Measurements from ENCODE around the gene PBX3.
"Not testable (repeated sequence)": the region's sequence is repeated elsewhere in the genome, so short reads cannot be mapped to it uniquely, and the experiment has no call there.

Gene PBX3

GRCh38 chr9:125767349-125767748, 20.2 kb downstream of the PBX3 start:
- Histone ChIP-seq H3K4me3 (ENCODE audit: low read depth, low read length) (no peak overlapping the region), H3K79me2 (peaks cover 38% of the 10 kb centered on the region), H3K36me3 (ENCODE audit: control insufficient read depth, insufficient read depth, low read length) (no peaks in the 10 kb centered on the region), H3K27me3 (ENCODE audit: control insufficient read depth, insufficient read depth, low read length) (no peaks in the 10 kb centered on the region), H3K4me1 (peaks cover 12% of the 10 kb centered on the region), H3K9ac (no peak overlapping the region), H2AFZ (no peak overlapping the region), H3K27ac (no peak overlapping the region), H3K9me3 (ENCODE audit: control insufficient read depth, low read length) (no peaks in the 10 kb centered on the region), H3K4me2 (ENCODE audit: low read length) (no peak overlapping the region)
- TF ChIP-seq CTCF (IDR thresholded peaks at IDR 0.05), result no peak

GRCh38 chr9:125768803-125769202, 21.6 kb downstream of the PBX3 start:
- Histone ChIP-seq H3K36me3 (ENCODE audit: control insufficient read depth, insufficient read depth, low read length) (no peaks in the 10 kb centered on the region), H3K9me3 (ENCODE audit: control insufficient read depth, low read length) (no peaks in the 10 kb centered on the region), H3K27me3 (ENCODE audit: control insufficient read depth, insufficient read depth, low read length) (no peaks in the 10 kb centered on the region), H3K27ac (no peak overlapping the region), H3K9ac (no peak overlapping the region), H3K79me2 (peaks cover 41% of the 10 kb centered on the region), H3K4me3 (ENCODE audit: low read depth, low read length) (no peak overlapping the region), H3K4me1 (peaks cover 7% of the 10 kb centered on the region), H3K4me2 (ENCODE audit: low read length) (no peak overlapping the region), H2AFZ (no peak overlapping the region)
- no peak for TF ChIP-seq CTCF (IDR thresholded peaks at IDR 0.05)

- no peaks in the 10 kb centered on the region for H3K9me3 ChIP-seq (ENCODE audit: control insufficient read depth, low read length)
- peaks cover 2% of the 10 kb centered on the region for H3K4me1 ChIP-seq
- peaks cover 43% of the 10 kb centered on the region for H3K79me2 ChIP-seq
- no peaks in the 10 kb centered on the region for H3K27me3 ChIP-seq (ENCODE audit: control insufficient read depth, insufficient read depth, low read length)
- no peak for TF ChIP-seq CTCF (IDR thresholded peaks at IDR 0.05)
- peak overlapping the region; percentile 11 for H3K4me2 ChIP-seq (ENCODE audit: low read length)
- no peak overlapping the region for H3K27ac ChIP-seq
- H2AFZ ChIP-seq, result no peak overlapping the region
- H3K4me3 ChIP-seq (ENCODE audit: low read depth, low read length), result no peak overlapping the region
- no peak overlapping the region for H3K9ac ChIP-seq
- no peaks in the 10 kb centered on the region for H3K36me3 ChIP-seq (ENCODE audit: control insufficient read depth, insufficient read depth, low read length)
Observed at GRCh38 chr9:125771037-125771436, 23.9 kb downstream of the PBX3 start.

- no peak for TF ChIP-seq CTCF (IDR thresholded peaks at IDR 0.05)
- H3K4me3 ChIP-seq (ENCODE audit: low read depth, low read length), result no peak overlapping the region
Observed at GRCh38 chr9:125772740-125773139, 25.6 kb downstream of the PBX3 start.

GRCh38 chr9:125774106-125774505, 26.9 kb downstream of the PBX3 start:
- no peak overlapping the region for H2AFZ ChIP-seq
- H3K36me3 ChIP-seq (ENCODE audit: control insufficient read depth, insufficient read depth, low read length), result no peaks in the 10 kb centered on the region
- H3K27ac ChIP-seq, result no peak overlapping the region
- H3K4me3 ChIP-seq (ENCODE audit: low read depth, low read length), result no peak overlapping the region
- TF ChIP-seq CTCF (IDR thresholded peaks at IDR 0.05), result no peak
- no peak overlapping the region for H3K4me2 ChIP-seq (ENCODE audit: low read length)
- peaks cover 2% of the 10 kb centered on the region for H3K4me1 ChIP-seq
- H3K27me3 ChIP-seq (ENCODE audit: control insufficient read depth, insufficient read depth, low read length), result no peaks in the 10 kb centered on the region
- no peaks in the 10 kb centered on the region for H3K9me3 ChIP-seq (ENCODE audit: control insufficient read depth, low read length)
- peaks cover 28% of the 10 kb centered on the region for H3K79me2 ChIP-seq
- no peak overlapping the region for H3K9ac ChIP-seq

More at GRCh38 chr9:125772740-125773139, 25.6 kb downstream of the PBX3 start:
- no peaks in the 10 kb centered on the region for H3K27me3 ChIP-seq (ENCODE audit: control insufficient read depth, insufficient read depth, low read length)
- no peak overlapping the region for H3K4me2 ChIP-seq (ENCODE audit: low read length)
- H3K36me3 ChIP-seq (ENCODE audit: control insufficient read depth, insufficient read depth, low read length), result no peaks in the 10 kb centered on the region
- no peak overlapping the region for H2AFZ ChIP-seq
- H3K9ac ChIP-seq, result no peak overlapping the region
- H3K27ac ChIP-seq, result no peak overlapping the region
- H3K79me2 ChIP-seq, result peaks cover 36% of the 10 kb centered on the region
- H3K9me3 ChIP-seq (ENCODE audit: control insufficient read depth, low read length), result no peaks in the 10 kb centered on the region
- H3K4me1 ChIP-seq, result peaks cover 2% of the 10 kb centered on the region

- H3K4me3 ChIP-seq (ENCODE audit: low read depth, low read length); H3K4me1 ChIP-seq; H3K27me3 ChIP-seq (ENCODE audit: control insufficient read depth, insufficient read depth, low read length); H3K9me3 ChIP-seq (ENCODE audit: control insufficient read depth, low read length); H2AFZ ChIP-seq; H3K36me3 ChIP-seq (ENCODE audit: control insufficient read depth, insufficient read depth, low read length); H3K9ac ChIP-seq; H3K4me2 ChIP-seq (ENCODE audit: low read length): not testable (repeated sequence)
- peak overlapping the region; percentile 7 for H3K27ac ChIP-seq
- peaks cover 21% of the 10 kb centered on the region for H3K79me2 ChIP-seq
Observed at GRCh38 chr9:125776789-125777188, 29.6 kb downstream of the PBX3 start.

- not testable (repeated sequence) for H3K27ac ChIP-seq; H3K4me2 ChIP-seq (ENCODE audit: low read length); H2AFZ ChIP-seq; H3K4me3 ChIP-seq (ENCODE audit: low read depth, low read length); H3K9me3 ChIP-seq (ENCODE audit: control insufficient read depth, low read length); H3K4me1 ChIP-seq; H3K27me3 ChIP-seq (ENCODE audit: control insufficient read depth, insufficient read depth, low read length); H3K9ac ChIP-seq; H3K36me3 ChIP-seq (ENCODE audit: control insufficient read depth, insufficient read depth, low read length)
- H3K79me2 ChIP-seq, result peaks cover 24% of the 10 kb centered on the region
Observed at GRCh38 chr9:125778538-125779219, 31.5 kb downstream of the PBX3 start.

Data from parathyroid adenoma (tissue), 2 donors.